Transverse colon (tissue), 4 donors: Measurements from ENCODE around the gene SLC12A2. TPM values are rescaled to one million over a fixed set of nuclear protein-coding genes. Genes with fewer than 3 reads are reported as not detected.

Experiments used
- DNase-seq: peaks from one replicate; pipeline ENCODE4 v3.0.0-alpha.2; 2019
- H3K27ac ChIP-seq, 4 donors: fragments of 200-600 bp; sonication (generic); 2 replicates each; pipeline ENCODE4 v1.5.1; 2016 to 2018; ENCODE audit warnings: inconsistent platforms in 4 of 4
- H3K27me3 ChIP-seq: fragments of 200-600 bp; sonication (generic); 2 replicates; pipeline ENCODE4 v1.5.1; 2017; ENCODE audit warnings: inconsistent platforms
- H3K36me3 ChIP-seq, 4 donors: fragments of 200-600 bp; sonication (generic); 2 replicates each; pipeline ENCODE4 v1.5.1; 2017 to 2019; ENCODE audit warnings: inconsistent platforms in 4 of 4
- H3K4me1 ChIP-seq, 4 donors: fragments of 200-600 bp; sonication (generic); 2 replicates each; pipeline ENCODE4 v1.5.1; 2017 to 2020; ENCODE audit warnings: inconsistent platforms in 4 of 4
- H3K4me3 ChIP-seq, 4 donors: fragments of 200-600 bp; sonication (generic); 1 replicate in 1 of 4; 2 replicates in 3 of 4; pipeline versions ENCODE4 v1.5.1 to v1.6.1; 2017 to 2019; ENCODE audit warnings: inconsistent platforms in 4 of 4
- H3K9me3 ChIP-seq, 2 donors: fragments of 200-600 bp; sonication (generic); 2 replicates each; pipeline ENCODE4 v1.5.1; 2017 to 2019; ENCODE audit warnings: inconsistent platforms in 2 of 2
- EP300 ChIP-seq: sonication (generic); formaldehyde crosslinking; IDR thresholded peaks from one replicate; pipeline ENCODE4 v1.6.1; 2017; ENCODE audit warnings: antibody characterized with exemption, low read depth
- POLR2A ChIP-seq: fragments of 450-650 bp; IDR thresholded peaks from one replicate; pipeline ENCODE4 v1.6.1; 2016; ENCODE audit warnings: antibody characterized with exemption, mild to moderate bottlenecking, moderate library complexity
- POLR2AphosphoS5 ChIP-seq, 3 donors: sonication (generic); formaldehyde crosslinking; IDR thresholded peaks; one replicate each; pipeline ENCODE4 v1.6.1; 2016; ENCODE audit warnings: antibody characterized with exemption in 3 of 3
- WGBS, 2 donors: methylation state at CpG; one replicate each; pipeline ENCODE4 v1.1.5; 2018; ENCODE audit warnings: low coverage in 1 of 2; 5-methylcytosine and 5-hydroxymethylcytosine counted together
- in situ Hi-C, 4 donors: fragments of 200-750 bp; cut with MboI; loops; one replicate each; pipeline versions ENCODE4 v1.15.0 to v1.15.1; 2017; ENCODE audit warnings: low sequenced_read_pairs in 3 of 4, low pct_ligation_motif_present in 1 of 4, low pct_unique_long_range_greater_than_20kb in 1 of 4
- intact Hi-C: fragments of 100-400 bp; cut with DNase I; formaldehyde crosslinking; loops from one replicate; pipeline ENCODE4 v1.15.1; 2023; ENCODE audit warnings: low total_unique reads
- total RNA-seq, 4 donors: library from RNA; depleted of rRNA; stranded (reverse); fragments of >200 nt; gene quantifications; one replicate each; pipeline ENCODE4 v1.1.0, GENCODE V29; 2016
- TF ChIP-seq, protein P1 (sequence below), 5 experiments: fragments of 200-600 bp in 3 of 5; fragments of 450-650 bp in 2 of 5; sonication (generic) in 3 of 5; IDR thresholded peaks; 1 replicate in 2 of 5; 2 replicates in 3 of 5; pipeline ENCODE4 v1.5.1; 2016 to 2017; ENCODE audit warnings: antibody characterized with exemption in 5 of 5, inconsistent platforms in 3 of 5, mild to moderate bottlenecking in 2 of 5, moderate library complexity in 1 of 5

The SLC12A2 gene
- total RNA-seq, 4 donors from 2014 or later = 40.4 to 91.1 (median 73.5) TPM

DNA sequence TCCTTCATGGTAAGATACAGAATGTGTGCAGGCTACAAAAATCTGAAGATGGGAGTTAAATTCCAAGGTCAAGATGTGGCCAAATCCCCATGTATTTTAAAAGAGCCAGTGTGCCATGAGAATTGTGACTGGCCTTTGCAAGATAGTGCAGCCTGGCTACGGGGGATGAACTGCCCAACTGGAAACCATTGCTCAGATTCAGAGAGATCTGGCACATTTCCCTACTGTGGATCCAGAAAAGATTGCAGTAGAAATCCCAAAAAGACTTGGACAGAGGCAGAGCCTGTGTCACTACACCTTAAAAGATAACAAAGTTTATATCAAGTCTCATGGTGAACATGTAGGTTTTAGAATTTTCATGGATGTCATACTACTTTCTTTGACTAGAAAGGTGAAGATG lies 26.2 kb downstream of the SLC12A2 start:
- TF ChIP-seq POLR2AphosphoS5 (IDR thresholded peaks at IDR 0.05) = no peak
- no peak for TF ChIP-seq EP300
- TF ChIP-seq, protein P1, sequence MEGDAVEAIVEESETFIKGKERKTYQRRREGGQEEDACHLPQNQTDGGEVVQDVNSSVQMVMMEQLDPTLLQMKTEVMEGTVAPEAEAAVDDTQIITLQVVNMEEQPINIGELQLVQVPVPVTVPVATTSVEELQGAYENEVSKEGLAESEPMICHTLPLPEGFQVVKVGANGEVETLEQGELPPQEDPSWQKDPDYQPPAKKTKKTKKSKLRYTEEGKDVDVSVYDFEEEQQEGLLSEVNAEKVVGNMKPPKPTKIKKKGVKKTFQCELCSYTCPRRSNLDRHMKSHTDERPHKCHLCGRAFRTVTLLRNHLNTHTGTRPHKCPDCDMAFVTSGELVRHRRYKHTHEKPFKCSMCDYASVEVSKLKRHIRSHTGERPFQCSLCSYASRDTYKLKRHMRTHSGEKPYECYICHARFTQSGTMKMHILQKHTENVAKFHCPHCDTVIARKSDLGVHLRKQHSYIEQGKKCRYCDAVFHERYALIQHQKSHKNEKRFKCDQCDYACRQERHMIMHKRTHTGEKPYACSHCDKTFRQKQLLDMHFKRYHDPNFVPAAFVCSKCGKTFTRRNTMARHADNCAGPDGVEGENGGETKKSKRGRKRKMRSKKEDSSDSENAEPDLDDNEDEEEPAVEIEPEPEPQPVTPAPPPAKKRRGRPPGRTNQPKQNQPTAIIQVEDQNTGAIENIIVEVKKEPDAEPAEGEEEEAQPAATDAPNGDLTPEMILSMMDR (IDR thresholded peaks at IDR 0.05) = no peak
- TF ChIP-seq POLR2A = no peak
- WGBS, 2 donors = 40 to 78% methylated on average over 1 of the region's 1 CpG
- Histone ChIP-seq H3K4me3 (no peak overlapping the region), H3K27ac (no peak overlapping the region), H3K9me3 (no peaks in the 10 kb centered on the region), H3K27me3 (no peaks in the 10 kb centered on the region), H3K4me1 (peaks cover 0 to 28% (median 13%) of the 10 kb centered on the region in 4 donors), H3K36me3 (peaks cover 0 to 12% (median 5%) of the 10 kb centered on the region in 4 donors)
- no peak for DNase-seq
- intact Hi-C loops (no loop called here), in situ Hi-C loops (no loop called here)

DNA sequence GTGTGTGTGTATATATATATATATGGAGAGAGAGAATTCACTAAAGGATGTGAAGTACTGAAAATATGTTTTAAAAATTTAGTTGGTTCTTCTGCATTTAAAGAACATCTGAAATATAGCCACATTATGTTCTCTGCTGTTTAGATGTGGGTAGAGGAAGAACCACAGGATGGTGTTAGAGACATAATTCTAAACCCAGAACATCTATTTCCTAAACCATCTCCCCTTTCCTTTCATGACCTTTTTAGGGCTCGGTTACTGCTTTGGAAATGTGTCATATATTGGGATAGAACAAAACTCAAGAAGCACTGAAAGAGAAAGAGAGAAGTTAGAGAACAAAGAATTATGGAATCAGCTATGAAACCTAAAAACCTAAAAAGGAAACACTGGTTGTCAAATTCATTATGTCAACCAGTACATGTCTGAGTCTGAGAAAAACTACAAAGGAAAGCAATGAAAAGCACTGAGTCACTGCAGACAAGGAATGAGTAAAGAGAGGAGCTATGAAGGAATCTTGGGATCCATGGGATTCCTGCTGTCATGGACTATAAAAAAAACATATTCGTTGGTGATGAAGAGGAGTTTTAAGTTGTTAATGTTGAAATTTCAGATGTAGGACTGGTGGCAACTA lies 28.4 kb downstream of the SLC12A2 start:
- WGBS, 2 donors = 47% methylated on average over 2 of the region's 2 CpGs
- Histone ChIP-seq H3K27me3 (no peaks in the 10 kb centered on the region), H3K4me1 (peaks cover 0 to 15% (median 7%) of the 10 kb centered on the region in 4 donors), H3K27ac (no peak overlapping the region), H3K9me3 (no peaks in the 10 kb centered on the region), H3K4me3 (no peak overlapping the region), H3K36me3 (peaks cover 0 to 31% (median 14%) of the 10 kb centered on the region in 4 donors)
- intact Hi-C loops (no loop called here), in situ Hi-C loops (no loop called here)
- TF ChIP-seq POLR2AphosphoS5 (IDR thresholded peaks at IDR 0.05) (no peak), POLR2A (no peak), EP300 (no peak)
- TF ChIP-seq, protein P1 (IDR thresholded peaks at IDR 0.05) = no peak
- no peak for DNase-seq

DNA sequence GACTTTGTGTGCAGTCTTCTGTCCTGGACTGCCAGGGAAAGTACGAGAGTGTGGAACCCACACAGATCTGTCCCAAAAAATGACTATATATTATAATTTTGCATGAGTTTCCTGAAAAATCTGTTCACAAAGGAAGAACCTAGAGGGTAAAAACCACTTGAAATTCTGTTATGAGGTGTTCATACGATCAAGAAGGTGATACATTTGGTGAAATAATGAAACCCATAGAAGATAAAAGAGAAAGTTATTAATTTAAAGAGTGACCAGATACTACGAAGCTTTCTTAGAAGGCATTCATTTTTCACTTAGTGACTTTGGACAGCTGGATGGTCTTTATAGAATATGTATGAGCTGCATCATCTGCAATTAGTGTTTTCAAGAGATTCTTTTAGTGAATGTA lies 32.9 kb downstream of the SLC12A2 start:
- Histone ChIP-seq H3K9me3 (peaks cover 0 to 7% of the 10 kb centered on the region in 2 donors), H3K27ac (no peak overlapping the region), H3K36me3 (peaks cover 0 to 40% (median 20%) of the 10 kb centered on the region in 4 donors), H3K27me3 (no peaks in the 10 kb centered on the region), H3K4me1 (no peaks in the 10 kb centered on the region), H3K4me3 (no peak overlapping the region)
- WGBS, 2 donors = 72 to 89% methylated on average over 3 of the region's 3 CpGs
- in situ Hi-C loops = no loop called here
- no peak for DNase-seq
- TF ChIP-seq, protein P1 (IDR thresholded peaks at IDR 0.05) = no peak
- no peak for TF ChIP-seq EP300
- no peak for TF ChIP-seq POLR2AphosphoS5 (IDR thresholded peaks at IDR 0.05)
- TF ChIP-seq POLR2A = no peak
- intact Hi-C loops = loop anchor here (5.0 kb wide), 1 partner anchor 1586 kb away; no protein-coding TSS in a partner anchor

DNA sequence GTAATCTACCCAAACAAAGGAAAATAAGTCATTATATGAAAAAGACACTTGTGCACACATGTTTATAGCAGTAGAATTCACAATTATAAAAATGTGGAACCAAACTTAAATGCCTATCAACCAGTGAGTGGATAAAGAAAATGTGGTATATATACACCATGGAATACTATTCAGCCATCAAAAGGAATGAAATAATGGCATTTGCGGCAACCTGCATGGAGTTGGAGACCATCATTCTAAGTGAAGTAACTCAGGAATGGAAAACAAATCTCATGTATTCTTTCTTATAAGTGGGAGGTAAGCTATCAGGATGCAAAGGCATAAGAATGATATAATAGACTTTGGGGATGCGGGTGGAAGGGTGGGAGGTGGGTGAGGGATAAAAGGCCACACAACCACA lies 34.6 kb downstream of the SLC12A2 start:
- H3K27ac ChIP-seq = no peak overlapping the region
- TF ChIP-seq POLR2A (no peak), EP300 (no peak), POLR2AphosphoS5 (IDR thresholded peaks at IDR 0.05) (no peak)
- TF ChIP-seq, protein P1 (IDR thresholded peaks at IDR 0.05) = no peak
- H3K9me3 ChIP-seq = peaks cover 0 to 7% of the 10 kb centered on the region in 2 donors
- H3K4me1 ChIP-seq = no peaks in the 10 kb centered on the region
- peaks cover 0 to 40% (median 20%) of the 10 kb centered on the region in 4 donors for H3K36me3 ChIP-seq
- no peak for DNase-seq
- H3K4me3 ChIP-seq = no peak overlapping the region
- WGBS, 2 donors = 93 to 100% methylated on average over 2 of the region's 2 CpGs
- in situ Hi-C loops = no loop called here
- intact Hi-C loops = loop anchor here (5.0 kb wide), 1 partner anchor 1584 kb away; no protein-coding TSS in a partner anchor
- no peaks in the 10 kb centered on the region for H3K27me3 ChIP-seq
